ENCODE data around the gene ARHGAP31.

Gene ARHGAP31

GRCh38 chr3:119433613-119434325 lies 139.6 kb downstream of the ARHGAP31 start:
- Histone ChIP-seq H3K9me3 (peaks cover under 1 to 12% (median 6%) of the 10 kb centered on the region in 3 donors), H3K27ac (no peak overlapping the region), H3K4me1 (no peaks in the 10 kb centered on the region), H3K4me3 (no peak overlapping the region), H3K27me3 (no peaks in the 10 kb centered on the region), H3K36me3 (peaks cover 95 to 99% (median 97%) of the 10 kb centered on the region in 3 donors)
- intact Hi-C loops (cut with DNase I; ENCODE audit: low total_unique reads) = no loop called here
- no peak for DNase-seq
- TF ChIP-seq CTCF (IDR thresholded peaks at IDR 0.05) = no peak

GRCh38 chr3:119434703-119435102 lies 140.5 kb downstream of the ARHGAP31 start:
- no peaks in the 10 kb centered on the region for H3K27me3 ChIP-seq

GRCh38 chr3:119436977-119437376 lies 142.8 kb downstream of the ARHGAP31 start:
- H3K27me3 ChIP-seq = no peaks in the 10 kb centered on the region
- TF ChIP-seq CTCF (IDR thresholded peaks at IDR 0.05) = no peak
- no peak for DNase-seq
- no peak overlapping the region for H3K4me3 ChIP-seq
- H3K36me3 ChIP-seq = peaks cover 70 to 90% (median 77%) of the 10 kb centered on the region in 3 donors
- H3K4me1 ChIP-seq = no peaks in the 10 kb centered on the region
- intact Hi-C loops (cut with DNase I; ENCODE audit: low total_unique reads) = no loop called here
- H3K27ac ChIP-seq = no peak overlapping the region
- H3K9me3 ChIP-seq = no peaks in the 10 kb centered on the region

More at GRCh38 chr3:119434703-119435102, 140.5 kb downstream of the ARHGAP31 start:
- Histone ChIP-seq H3K4me1 (no peaks in the 10 kb centered on the region), H3K9me3 (peaks cover 0 to 2% (median 0%) of the 10 kb centered on the region in 3 donors), H3K4me3 (no peak overlapping the region), H3K27ac (no peak overlapping the region), H3K36me3 (peaks cover 87 to 94% (median 87%) of the 10 kb centered on the region in 3 donors)
- no peak for TF ChIP-seq CTCF (IDR thresholded peaks at IDR 0.05)
- no peak for DNase-seq
- intact Hi-C loops (cut with DNase I; ENCODE audit: low total_unique reads) = no loop called here

- no peak for DNase-seq
- intact Hi-C loops (cut with DNase I; ENCODE audit: low total_unique reads) = no loop called here
- TF ChIP-seq CTCF (IDR thresholded peaks at IDR 0.05) = no peak
- no peak overlapping the region for H3K4me3 ChIP-seq
- H3K27ac ChIP-seq = no peak overlapping the region
- H3K4me1 ChIP-seq = no peaks in the 10 kb centered on the region
- no peaks in the 10 kb centered on the region for H3K27me3 ChIP-seq
- no peaks in the 10 kb centered on the region for H3K9me3 ChIP-seq
- H3K36me3 ChIP-seq = peaks cover 70 to 90% (median 78%) of the 10 kb centered on the region in 3 donors
Observed at GRCh38 chr3:119437691-119438258, 143.6 kb downstream of the ARHGAP31 start.

GRCh38 chr3:119443179-119443578 lies 149.0 kb downstream of the ARHGAP31 start:
- no peak overlapping the region for H3K27ac ChIP-seq
- no peaks in the 10 kb centered on the region for H3K4me1 ChIP-seq
- H3K4me3 ChIP-seq = no peak overlapping the region
- no peaks in the 10 kb centered on the region for H3K9me3 ChIP-seq
- no peak for TF ChIP-seq CTCF (IDR thresholded peaks at IDR 0.05)
- peaks cover 63 to 82% (median 68%) of the 10 kb centered on the region in 3 donors for H3K36me3 ChIP-seq
- no peaks in the 10 kb centered on the region for H3K27me3 ChIP-seq
- no peak for DNase-seq
- intact Hi-C loops (cut with DNase I; ENCODE audit: low total_unique reads) = no loop called here

Data from tibial artery (tissue), 4 donors.